ENCODE measurements around the gene MUSTN1. TPM values are rescaled to one million over a fixed set of nuclear protein-coding genes. Genes with fewer than 3 reads are reported as not detected.

MUSTN1 gene
- polyA plus RNA-seq, 2 donors, result 7.0 to 13.1 TPM

GRCh38 chr3:52805270-52806039 lies 29.4 kb downstream of the MUSTN1 start:
- WGBS, 2 donors, result 74 to 78% methylated on average over 19 of the region's 19 CpGs

GRCh38 chr3:52801839-52802238 lies 33.0 kb downstream of the MUSTN1 start:
- H3K27ac ChIP-seq (ENCODE audit: low read depth in 2 of 2, low read length in 1 of 2), result no peak overlapping the region
- H3K9me3 ChIP-seq (ENCODE audit: control insufficient read depth in 2 of 2, insufficient read depth in 1 of 2, low read depth in 1 of 2, low read length in 1 of 2), result no peaks in the 10 kb centered on the region
- no peak overlapping the region for H3K4me3 ChIP-seq (ENCODE audit: low read depth in 1 of 2, low read length in 2 of 2)
- no peaks in the 10 kb centered on the region for H3K27me3 ChIP-seq (ENCODE audit: control insufficient read depth in 1 of 2, insufficient read depth in 2 of 2, low read length in 2 of 2)
- WGBS, 2 donors, result 66 to 68% methylated on average over 5 of the region's 5 CpGs
- H3K4me1 ChIP-seq (ENCODE audit: control insufficient read depth in 2 of 2, insufficient read depth in 2 of 2, low read length in 1 of 2), result no peaks in the 10 kb centered on the region
- no peaks in the 10 kb centered on the region for H3K36me3 ChIP-seq (ENCODE audit: control insufficient read depth in 2 of 2, insufficient read depth in 2 of 2, low read length in 1 of 2)

More at GRCh38 chr3:52805270-52806039, 29.4 kb downstream of the MUSTN1 start:
- H3K27ac ChIP-seq (ENCODE audit: low read depth in 2 of 2, low read length in 1 of 2), result no peak overlapping the region
- H3K36me3 ChIP-seq (ENCODE audit: control insufficient read depth in 2 of 2, insufficient read depth in 2 of 2, low read length in 1 of 2), result no peaks in the 10 kb centered on the region
- no peaks in the 10 kb centered on the region for H3K9me3 ChIP-seq (ENCODE audit: control insufficient read depth in 2 of 2, insufficient read depth in 1 of 2, low read depth in 1 of 2, low read length in 1 of 2)
- H3K4me1 ChIP-seq (ENCODE audit: control insufficient read depth in 2 of 2, insufficient read depth in 2 of 2, low read length in 1 of 2), result no peaks in the 10 kb centered on the region
- H3K4me3 ChIP-seq (ENCODE audit: low read depth in 1 of 2, low read length in 2 of 2), result no peak overlapping the region
- H3K27me3 ChIP-seq (ENCODE audit: control insufficient read depth in 1 of 2, insufficient read depth in 2 of 2, low read length in 2 of 2), result no peaks in the 10 kb centered on the region

GRCh38 chr3:52800079-52800478 lies 34.7 kb downstream of the MUSTN1 start:
- Histone ChIP-seq H3K27ac (ENCODE audit: low read depth in 2 of 2, low read length in 1 of 2) (no peak overlapping the region), H3K27me3 (ENCODE audit: control insufficient read depth in 1 of 2, insufficient read depth in 2 of 2, low read length in 2 of 2) (no peaks in the 10 kb centered on the region)
- 76 to 83% methylated on average over 7 of the region's 7 CpGs for WGBS, 2 donors

GRCh38 chr3:52798978-52799476 lies 35.8 kb downstream of the MUSTN1 start:
- Histone ChIP-seq H3K4me3 (ENCODE audit: low read depth in 1 of 2, low read length in 2 of 2) (no peak overlapping the region), H3K27me3 (ENCODE audit: control insufficient read depth in 1 of 2, insufficient read depth in 2 of 2, low read length in 2 of 2) (no peaks in the 10 kb centered on the region), H3K36me3 (ENCODE audit: control insufficient read depth in 2 of 2, insufficient read depth in 2 of 2, low read length in 1 of 2) (no peaks in the 10 kb centered on the region), H3K27ac (ENCODE audit: low read depth in 2 of 2, low read length in 1 of 2) (no peak overlapping the region), H3K4me1 (ENCODE audit: control insufficient read depth in 2 of 2, insufficient read depth in 2 of 2, low read length in 1 of 2) (no peaks in the 10 kb centered on the region), H3K9me3 (ENCODE audit: control insufficient read depth in 2 of 2, insufficient read depth in 1 of 2, low read depth in 1 of 2, low read length in 1 of 2) (no peaks in the 10 kb centered on the region)
- WGBS, 2 donors, result 49 to 52% methylated on average over 14 of the region's 14 CpGs

More at GRCh38 chr3:52800079-52800478, 34.7 kb downstream of the MUSTN1 start:
- H3K36me3 ChIP-seq (ENCODE audit: control insufficient read depth in 2 of 2, insufficient read depth in 2 of 2, low read length in 1 of 2), result no peaks in the 10 kb centered on the region
- H3K4me3 ChIP-seq (ENCODE audit: low read depth in 1 of 2, low read length in 2 of 2), result no peak overlapping the region
- no peaks in the 10 kb centered on the region for H3K9me3 ChIP-seq (ENCODE audit: control insufficient read depth in 2 of 2, insufficient read depth in 1 of 2, low read depth in 1 of 2, low read length in 1 of 2)
- no peaks in the 10 kb centered on the region for H3K4me1 ChIP-seq (ENCODE audit: control insufficient read depth in 2 of 2, insufficient read depth in 2 of 2, low read length in 1 of 2)

- Histone ChIP-seq H3K36me3 (ENCODE audit: control insufficient read depth in 2 of 2, insufficient read depth in 2 of 2, low read length in 1 of 2) (no peaks in the 10 kb centered on the region), H3K27me3 (ENCODE audit: control insufficient read depth in 1 of 2, insufficient read depth in 2 of 2, low read length in 2 of 2) (no peaks in the 10 kb centered on the region), H3K4me1 (ENCODE audit: control insufficient read depth in 2 of 2, insufficient read depth in 2 of 2, low read length in 1 of 2) (no peaks in the 10 kb centered on the region), H3K9me3 (ENCODE audit: control insufficient read depth in 2 of 2, insufficient read depth in 1 of 2, low read depth in 1 of 2, low read length in 1 of 2) (no peaks in the 10 kb centered on the region), H3K27ac (ENCODE audit: low read depth in 2 of 2, low read length in 1 of 2) (no peak overlapping the region), H3K4me3 (ENCODE audit: low read depth in 1 of 2, low read length in 2 of 2) (no peak overlapping the region)
- 71 to 77% methylated on average over 10 of the region's 10 CpGs for WGBS, 2 donors
Observed at GRCh38 chr3:52798376-52798977, 36.3 kb downstream of the MUSTN1 start.

- Histone ChIP-seq H3K4me1 (ENCODE audit: control insufficient read depth in 2 of 2, insufficient read depth in 2 of 2, low read length in 1 of 2) (no peaks in the 10 kb centered on the region), H3K27me3 (ENCODE audit: control insufficient read depth in 1 of 2, insufficient read depth in 2 of 2, low read length in 2 of 2) (no peaks in the 10 kb centered on the region), H3K9me3 (ENCODE audit: control insufficient read depth in 2 of 2, insufficient read depth in 1 of 2, low read depth in 1 of 2, low read length in 1 of 2) (no peaks in the 10 kb centered on the region), H3K4me3 (ENCODE audit: low read depth in 1 of 2, low read length in 2 of 2) (no peak overlapping the region), H3K27ac (ENCODE audit: low read depth in 2 of 2, low read length in 1 of 2) (no peak overlapping the region), H3K36me3 (ENCODE audit: control insufficient read depth in 2 of 2, insufficient read depth in 2 of 2, low read length in 1 of 2) (no peaks in the 10 kb centered on the region)
- WGBS, 2 donors, result 89 to 90% methylated on average over 9 of the region's 9 CpGs
Observed at GRCh38 chr3:52796411-52796810, 38.4 kb downstream of the MUSTN1 start.

- Histone ChIP-seq H3K4me1 (ENCODE audit: control insufficient read depth in 2 of 2, insufficient read depth in 2 of 2, low read length in 1 of 2) (no peaks in the 10 kb centered on the region), H3K4me3 (ENCODE audit: low read depth in 1 of 2, low read length in 2 of 2) (no peak overlapping the region), H3K27me3 (ENCODE audit: control insufficient read depth in 1 of 2, insufficient read depth in 2 of 2, low read length in 2 of 2) (no peaks in the 10 kb centered on the region), H3K27ac (ENCODE audit: low read depth in 2 of 2, low read length in 1 of 2) (no peak overlapping the region), H3K36me3 (ENCODE audit: control insufficient read depth in 2 of 2, insufficient read depth in 2 of 2, low read length in 1 of 2) (no peaks in the 10 kb centered on the region), H3K9me3 (ENCODE audit: control insufficient read depth in 2 of 2, insufficient read depth in 1 of 2, low read depth in 1 of 2, low read length in 1 of 2) (no peaks in the 10 kb centered on the region)
- WGBS, 2 donors, result 64 to 67% methylated on average over 9 of the region's 9 CpGs
Observed at GRCh38 chr3:52795298-52795900, 39.4 kb downstream of the MUSTN1 start.

- H3K9me3 ChIP-seq (ENCODE audit: control insufficient read depth in 2 of 2, insufficient read depth in 1 of 2, low read depth in 1 of 2, low read length in 1 of 2), result no peaks in the 10 kb centered on the region
- H3K4me1 ChIP-seq (ENCODE audit: control insufficient read depth in 2 of 2, insufficient read depth in 2 of 2, low read length in 1 of 2), result peaks cover 0 to 2% of the 10 kb centered on the region in 2 donors
- H3K36me3 ChIP-seq (ENCODE audit: control insufficient read depth in 2 of 2, insufficient read depth in 2 of 2, low read length in 1 of 2), result no peaks in the 10 kb centered on the region
- H3K27me3 ChIP-seq (ENCODE audit: control insufficient read depth in 1 of 2, insufficient read depth in 2 of 2, low read length in 2 of 2), result no peaks in the 10 kb centered on the region
- WGBS, 2 donors, result 70 to 78% methylated on average over 10 of the region's 10 CpGs
- no peak within 1 kb of the TSS for H3K27ac ChIP-seq (ENCODE audit: low read depth in 2 of 2, low read length in 1 of 2)
- no peak within 1 kb of the TSS for H3K4me3 ChIP-seq (ENCODE audit: low read depth in 1 of 2, low read length in 2 of 2)
Observed at GRCh38 chr3:52794612-52795099, 40.2 kb downstream of the MUSTN1 start, which contains the start of gene ITIH3. ITIH3 (plus strand) TSS chr3:52794796; CDS start chr3:52794804, 8 bp downstream.

- no peaks in the 10 kb centered on the region for H3K27me3 ChIP-seq (ENCODE audit: control insufficient read depth in 1 of 2, insufficient read depth in 2 of 2, low read length in 2 of 2)
- no peaks in the 10 kb centered on the region for H3K36me3 ChIP-seq (ENCODE audit: control insufficient read depth in 2 of 2, insufficient read depth in 2 of 2, low read length in 1 of 2)
- no peak overlapping the region for H3K4me3 ChIP-seq (ENCODE audit: low read depth in 1 of 2, low read length in 2 of 2)
- no peak overlapping the region for H3K27ac ChIP-seq (ENCODE audit: low read depth in 2 of 2, low read length in 1 of 2)
- H3K9me3 ChIP-seq (ENCODE audit: control insufficient read depth in 2 of 2, insufficient read depth in 1 of 2, low read depth in 1 of 2, low read length in 1 of 2), result no peaks in the 10 kb centered on the region
- peaks cover 0 to 5% of the 10 kb centered on the region in 2 donors for H3K4me1 ChIP-seq (ENCODE audit: control insufficient read depth in 2 of 2, insufficient read depth in 2 of 2, low read length in 1 of 2)
- 78 to 79% methylated on average over 9 of the region's 9 CpGs for WGBS, 2 donors
Observed at GRCh38 chr3:52793702-52794611, 40.9 kb downstream of the MUSTN1 start.

All from esophagus (tissue), 2 donors.